GM18870 (cell line): Measurements from ENCODE around the gene BCOR.

ENCODE experiments used
- ATAC-seq: cut with Tn5 transposase; IDR thresholded peaks from one replicate; pipeline ENCODE4 v1.9.1; 2021; ENCODE audit warnings: moderate library complexity; ENCODE audit not compliant: unreplicated experiment

BCOR gene

GRCh38 chrX:40066700-40067099 is 31.1 kb downstream of the BCOR start:
- no peak for ATAC-seq

GRCh38 chrX:40065296-40066046 is 32.3 kb downstream of the BCOR start:
- ATAC-seq = no peak

GRCh38 chrX:40064055-40064597 is 33.6 kb downstream of the BCOR start:
- ATAC-seq = no peak

GRCh38 chrX:40063555-40063954 is 34.2 kb downstream of the BCOR start:
- ATAC-seq = no peak

GRCh38 chrX:40062525-40063155 is 35.1 kb downstream of the BCOR start:
- ATAC-seq = no peak

- ATAC-seq = no peak
These were observed 35.8 kb downstream of the BCOR start for GRCh38 chrX:40061871-40062524.

GRCh38 chrX:40061005-40061404 is 36.8 kb downstream of the BCOR start:
- ATAC-seq = no peak

- no peak for ATAC-seq
These were observed 37.4 kb downstream of the BCOR start for GRCh38 chrX:40060356-40060845.

- ATAC-seq = no peak
These were observed 39.0 kb downstream of the BCOR start for GRCh38 chrX:40058719-40059118.

GRCh38 chrX:40057405-40057804 is 40.4 kb downstream of the BCOR start:
- no peak for ATAC-seq

GRCh38 chrX:40056420-40056819 is 41.3 kb downstream of the BCOR start:
- no peak for ATAC-seq

- ATAC-seq = no peak
These were observed 42.3 kb downstream of the BCOR start for GRCh38 chrX:40055495-40055894.

GRCh38 chrX:40054793-40055192 is 43.0 kb downstream of the BCOR start:
- ATAC-seq = no peak

GRCh38 chrX:40050532-40050931 is 47.2 kb downstream of the BCOR start:
- no peak for ATAC-seq

GRCh38 chrX:40049084-40049641 is 48.6 kb downstream of the BCOR start:
- no peak for ATAC-seq

GRCh38 chrX:40047485-40047884 is 50.3 kb downstream of the BCOR start:
- no peak for ATAC-seq

GRCh38 chrX:40043895-40044294 is 53.9 kb downstream of the BCOR start:
- ATAC-seq = no peak

GRCh38 chrX:40041915-40042314 is 55.8 kb downstream of the BCOR start:
- no peak for ATAC-seq

- no peak for ATAC-seq
These were observed 56.9 kb downstream of the BCOR start for GRCh38 chrX:40040686-40041461.

GRCh38 chrX:40039887-40040286 is 57.9 kb downstream of the BCOR start:
- ATAC-seq = no peak

- no peak for ATAC-seq
These were observed 60.4 kb downstream of the BCOR start for GRCh38 chrX:40037367-40037766.
